Spleen (tissue), 7 donors: ENCODE results near the gene METTL1.

Source experiments
- POLR2A ChIP-seq, 3 donors: fragments of 450-650 bp; IDR thresholded peaks; one replicate each; pipeline ENCODE4 v1.5.1; 2017; ENCODE audit warnings: antibody characterized with exemption in 3 of 3, mild to moderate bottlenecking in 1 of 3
- POLR2AphosphoS5 ChIP-seq, 3 donors: sonication (generic); formaldehyde crosslinking; IDR thresholded peaks; one replicate each; pipeline ENCODE4 v1.5.1; 2017; ENCODE audit warnings: antibody characterized with exemption in 3 of 3
- TF ChIP-seq, protein P1 (sequence below), 11 experiments: fragments of 200-600 bp in 7 of 11; fragments of 450-650 bp in 4 of 11; sonication (generic) in 4 of 11; IDR thresholded peaks in 8 of 11; conservative IDR thresholded peaks in 3 of 11; 1 replicate in 7 of 11; 2 replicates in 4 of 11; pipeline versions ENCODE4 v1.4.0 to v1.8.0; 2016 to 2021; ENCODE audit warnings: antibody characterized with exemption in 11 of 11, inconsistent platforms in 4 of 11, mild to moderate bottlenecking in 1 of 11
- donor health status: DM: no; HTN: no; CAD: no; lungs with moderate emphysema.
- donor health status: DM: no; HTN: no; CAD: no.
- donor health status: DM: no; HTN: no; CAD: no.

DNA sequence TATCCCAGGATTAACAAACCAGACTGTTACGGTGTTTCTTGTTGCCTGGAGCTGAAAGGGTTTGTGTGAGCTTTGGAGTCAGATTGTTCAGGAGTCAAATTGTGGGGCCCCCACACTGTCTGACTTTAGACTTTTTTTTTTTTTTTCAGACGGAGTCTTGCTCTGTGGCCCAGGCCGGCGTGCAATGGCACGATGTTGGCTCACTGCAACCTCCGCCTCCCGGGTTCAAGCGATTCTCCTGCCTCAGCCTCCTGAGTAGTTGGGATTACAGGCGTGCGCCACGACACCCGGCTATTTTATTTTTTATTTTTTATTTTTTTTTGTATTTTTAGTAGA, 11.5 kb upstream of the METTL1 start:
- TF ChIP-seq POLR2AphosphoS5 (IDR thresholded peaks at IDR 0.05) (no peak), POLR2A (IDR thresholded peaks at IDR 0.05) (no peak)
- TF ChIP-seq, protein P1, sequence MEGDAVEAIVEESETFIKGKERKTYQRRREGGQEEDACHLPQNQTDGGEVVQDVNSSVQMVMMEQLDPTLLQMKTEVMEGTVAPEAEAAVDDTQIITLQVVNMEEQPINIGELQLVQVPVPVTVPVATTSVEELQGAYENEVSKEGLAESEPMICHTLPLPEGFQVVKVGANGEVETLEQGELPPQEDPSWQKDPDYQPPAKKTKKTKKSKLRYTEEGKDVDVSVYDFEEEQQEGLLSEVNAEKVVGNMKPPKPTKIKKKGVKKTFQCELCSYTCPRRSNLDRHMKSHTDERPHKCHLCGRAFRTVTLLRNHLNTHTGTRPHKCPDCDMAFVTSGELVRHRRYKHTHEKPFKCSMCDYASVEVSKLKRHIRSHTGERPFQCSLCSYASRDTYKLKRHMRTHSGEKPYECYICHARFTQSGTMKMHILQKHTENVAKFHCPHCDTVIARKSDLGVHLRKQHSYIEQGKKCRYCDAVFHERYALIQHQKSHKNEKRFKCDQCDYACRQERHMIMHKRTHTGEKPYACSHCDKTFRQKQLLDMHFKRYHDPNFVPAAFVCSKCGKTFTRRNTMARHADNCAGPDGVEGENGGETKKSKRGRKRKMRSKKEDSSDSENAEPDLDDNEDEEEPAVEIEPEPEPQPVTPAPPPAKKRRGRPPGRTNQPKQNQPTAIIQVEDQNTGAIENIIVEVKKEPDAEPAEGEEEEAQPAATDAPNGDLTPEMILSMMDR (IDR thresholded peaks at IDR 0.05 in 8 of 11, conservative IDR thresholded peaks at IDR 0.05 in 3 of 11): no peak
